GM21786 (cell line): ENCODE data around the gene SKP2.
"Not testable (repeated sequence)": the region's sequence is repeated elsewhere in the genome, so short reads cannot be mapped to it uniquely, and the experiment has no call there.

Source experiments
- ATAC-seq: cut with Tn5 transposase; IDR thresholded peaks from one replicate; pipeline ENCODE4 v1.9.1; 2021; ENCODE audit not compliant: unreplicated experiment

SKP2 gene

DNA sequence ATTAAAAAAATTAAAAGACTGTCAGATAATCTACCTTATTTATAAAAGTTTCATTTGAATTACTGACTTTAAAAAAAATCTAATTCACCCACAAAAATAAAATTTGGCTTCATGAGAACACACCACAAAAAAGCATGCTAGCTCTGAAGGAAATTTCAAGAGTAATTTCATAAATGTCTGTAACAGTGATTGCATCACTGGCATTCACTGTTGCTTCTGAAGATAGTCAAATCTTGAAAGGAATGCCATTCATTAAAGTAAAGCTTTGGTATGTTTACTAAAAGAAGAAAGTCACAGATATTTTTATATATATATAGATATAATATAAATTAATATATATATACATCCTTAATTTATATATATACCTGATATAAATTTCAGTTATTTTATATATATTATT, 46.4 kb downstream of the SKP2 start:
- no peak for ATAC-seq

- ATAC-seq = not testable (repeated sequence)
These were observed 46.9 kb downstream of the SKP2 start for GRCh38 chr5:36198783-36199182.

DNA sequence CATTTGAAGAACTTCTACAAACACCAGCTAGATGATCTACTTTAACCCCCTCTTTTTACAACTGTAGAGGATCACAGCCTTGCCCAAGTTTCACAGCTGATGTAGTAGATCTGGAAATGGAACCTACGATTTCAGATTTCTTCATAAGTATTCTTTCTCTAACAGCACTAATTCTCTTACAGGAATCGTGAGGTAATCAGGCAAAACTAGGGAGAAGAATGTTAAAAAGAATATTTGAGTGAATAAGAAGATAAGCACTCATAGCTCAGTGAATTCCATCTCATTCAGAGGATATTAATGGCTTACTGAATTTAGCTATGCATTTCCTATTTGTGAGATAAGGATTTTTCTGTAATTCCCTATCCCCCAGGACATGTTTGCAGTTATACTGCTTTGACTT, 47.7 kb downstream of the SKP2 start:
- no peak for ATAC-seq

DNA sequence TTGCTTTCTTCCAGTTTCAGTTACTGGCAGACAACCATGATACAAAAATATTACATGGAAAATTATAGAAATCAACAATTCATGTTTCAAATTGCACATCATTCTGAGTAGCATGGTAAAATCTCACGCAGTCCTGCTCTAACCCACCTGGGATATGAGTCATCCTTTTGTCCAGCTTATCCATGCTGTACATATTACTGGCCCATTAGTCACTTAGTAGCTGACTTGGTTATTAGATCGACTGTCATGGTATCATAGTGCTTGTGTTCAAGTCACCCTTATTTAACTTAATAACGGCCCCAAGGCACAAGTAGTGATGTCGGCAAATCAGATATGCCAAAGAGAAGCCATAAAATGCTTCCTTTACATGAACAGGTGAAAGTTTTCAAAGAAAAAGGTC, 48.6 kb downstream of the SKP2 start:
- no peak for ATAC-seq

DNA sequence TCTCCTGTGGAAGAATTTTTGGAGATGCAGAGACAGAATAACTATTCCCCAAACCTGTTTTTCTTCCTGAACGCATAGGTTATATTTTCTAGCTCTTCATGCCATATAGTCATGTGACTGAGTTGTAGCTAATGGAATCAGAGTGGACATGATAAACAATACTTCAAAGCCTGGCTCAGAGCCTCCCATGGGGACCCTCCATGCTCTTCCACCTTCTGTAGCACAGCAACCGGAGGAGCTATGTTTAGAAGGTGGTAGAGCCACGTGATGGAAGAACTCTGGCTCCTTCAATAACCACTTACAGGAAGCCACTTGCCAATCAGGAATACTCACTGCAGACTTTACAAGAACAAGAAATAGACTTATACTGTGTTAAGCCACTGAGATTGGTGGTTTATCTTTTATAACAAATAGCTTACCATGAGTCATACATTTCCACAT, 50.6 kb downstream of the SKP2 start:
- no peak for ATAC-seq

- ATAC-seq = no peak
These were observed 53.4 kb downstream of the SKP2 start for GRCh38 chr5:36205329-36205728.

DNA sequence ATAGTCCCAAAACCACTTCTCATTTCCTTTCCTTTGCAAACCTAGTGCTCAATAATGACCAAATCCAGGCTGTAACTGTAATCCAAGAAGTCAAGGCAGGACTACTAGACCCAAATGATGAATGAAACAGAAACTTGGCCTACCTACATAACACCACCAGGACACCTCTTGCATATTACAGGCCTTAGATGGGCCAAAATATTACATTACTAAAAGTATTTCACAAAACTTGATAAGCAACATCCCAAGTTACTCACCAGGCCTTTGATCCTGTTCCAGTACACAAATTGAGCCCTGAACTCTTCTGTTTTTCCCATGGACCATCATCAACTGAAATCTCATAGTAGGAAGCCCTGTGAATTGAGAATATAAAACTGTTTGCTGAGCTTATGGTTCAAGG, 55.0 kb downstream of the SKP2 start:
- ATAC-seq = no peak

DNA sequence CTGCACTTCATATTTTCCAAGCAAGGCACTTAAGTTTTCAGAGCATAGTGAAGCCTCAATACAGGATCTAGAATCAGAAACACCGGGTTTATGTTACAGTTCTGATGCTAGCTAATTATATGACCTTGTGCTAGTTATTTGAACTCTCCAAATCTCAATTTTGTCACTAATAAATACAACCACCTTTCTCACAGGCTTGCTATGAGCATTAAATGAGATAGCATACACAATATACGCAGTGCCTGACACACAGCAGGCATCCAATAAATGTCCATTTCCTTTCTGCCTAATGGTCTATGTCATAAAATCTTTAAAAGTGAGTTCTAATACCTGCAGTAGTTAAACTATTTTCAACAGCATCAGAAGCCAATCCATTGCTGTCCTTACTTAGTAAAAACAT, 56.9 kb downstream of the SKP2 start:
- ATAC-seq = no peak

DNA sequence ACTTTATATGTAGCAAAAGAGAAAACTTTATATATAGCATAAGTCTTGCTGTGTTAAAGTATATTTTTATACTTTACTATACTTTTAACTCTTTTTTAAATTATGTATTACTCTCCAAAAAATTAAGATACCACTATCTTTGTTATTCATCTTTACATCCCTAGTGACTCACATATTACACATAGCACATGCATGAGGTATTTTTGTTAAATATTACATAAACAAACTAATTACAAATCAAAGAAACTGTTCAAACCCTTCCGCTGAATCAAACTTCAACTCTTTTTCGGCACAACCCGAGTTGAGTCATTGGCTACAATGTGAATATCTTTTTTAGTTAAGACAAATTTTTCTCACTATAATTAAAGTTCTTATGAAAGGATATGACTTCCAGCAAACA, 57.8 kb downstream of the SKP2 start:
- no peak for ATAC-seq

DNA sequence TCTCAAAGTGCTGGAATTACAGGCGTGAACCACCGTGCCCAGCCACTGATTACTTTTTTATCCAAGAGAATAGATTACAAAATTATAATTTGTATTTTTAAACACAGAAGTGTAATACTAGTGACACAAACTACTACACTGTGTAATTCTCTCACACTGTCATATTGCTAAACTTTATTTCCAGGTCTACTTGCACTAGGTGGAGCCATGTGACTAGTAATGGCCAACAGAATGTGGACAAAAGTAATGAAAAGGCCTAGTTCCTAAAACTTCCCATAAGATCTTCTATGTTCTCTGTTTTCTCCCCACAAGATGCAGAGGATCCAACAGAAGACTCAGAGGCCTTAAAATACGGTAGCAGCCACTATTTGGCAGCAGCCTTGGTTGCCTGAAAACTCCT, 62.5 kb downstream of the SKP2 start:
- no peak for ATAC-seq

- no peak for ATAC-seq
These were observed 64.0 kb downstream of the SKP2 start for GRCh38 chr5:36215910-36216309.

DNA sequence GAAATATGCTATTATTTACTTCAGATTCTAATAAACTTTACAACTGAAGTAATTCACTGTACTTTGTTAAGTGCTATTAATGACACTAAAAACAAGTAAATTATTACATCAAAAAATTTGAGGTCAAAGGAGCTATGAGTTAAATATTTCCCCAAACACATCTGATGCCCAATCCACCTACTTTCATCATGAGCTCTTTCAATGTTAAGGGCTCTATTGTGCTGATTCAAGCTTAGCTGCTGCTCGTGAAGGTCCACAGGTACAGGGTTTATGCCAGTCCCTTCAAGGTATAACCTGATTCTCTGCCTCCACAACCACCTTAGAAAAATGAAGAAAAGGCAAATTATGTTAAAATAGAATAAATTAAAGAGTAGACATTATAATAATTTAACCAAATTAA, 65.7 kb downstream of the SKP2 start:
- ATAC-seq = no peak

DNA sequence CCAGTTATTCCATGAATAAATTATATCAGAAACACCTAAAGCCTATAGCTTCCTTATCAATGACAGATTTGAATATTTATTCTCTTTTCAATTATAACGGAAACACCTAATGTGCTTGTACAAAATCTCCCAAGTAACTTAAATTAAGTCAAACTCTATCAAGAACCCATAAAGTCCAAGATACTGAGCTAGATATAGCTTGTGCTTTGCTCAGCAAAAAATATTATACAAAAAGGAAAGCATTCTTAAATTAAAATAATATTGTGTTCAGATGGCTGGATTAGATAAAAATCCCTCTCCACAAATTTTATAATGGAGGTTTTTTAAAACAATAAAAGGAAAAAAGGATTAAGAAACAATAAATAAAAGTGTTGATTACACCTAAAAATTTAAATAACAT, 66.1 kb downstream of the SKP2 start:
- ATAC-seq = no peak

DNA sequence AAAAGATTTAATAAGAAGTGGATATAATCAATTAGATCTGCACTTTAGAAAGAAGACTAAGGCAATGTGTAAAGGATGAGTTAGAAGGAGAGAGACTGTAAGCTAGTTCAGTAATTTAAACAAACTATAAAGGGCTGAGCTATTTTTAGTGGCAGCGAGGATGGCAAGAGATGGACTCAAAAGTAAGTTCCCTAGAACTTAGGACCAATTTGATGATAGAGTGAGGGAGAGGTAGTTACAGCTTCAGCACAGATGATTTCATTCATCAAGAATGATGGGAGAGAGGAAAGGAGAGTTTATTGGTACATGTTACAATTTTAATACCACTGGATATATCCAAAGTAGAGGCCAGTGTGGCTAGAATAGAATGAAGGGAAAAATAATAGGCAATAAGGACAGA, 70.7 kb downstream of the SKP2 start:
- no peak for ATAC-seq

- ATAC-seq = no peak
These were observed 75.1 kb downstream of the SKP2 start for GRCh38 chr5:36227046-36227445.

- no peak for ATAC-seq
These were observed 76.6 kb downstream of the SKP2 start for GRCh38 chr5:36228505-36228904.

DNA sequence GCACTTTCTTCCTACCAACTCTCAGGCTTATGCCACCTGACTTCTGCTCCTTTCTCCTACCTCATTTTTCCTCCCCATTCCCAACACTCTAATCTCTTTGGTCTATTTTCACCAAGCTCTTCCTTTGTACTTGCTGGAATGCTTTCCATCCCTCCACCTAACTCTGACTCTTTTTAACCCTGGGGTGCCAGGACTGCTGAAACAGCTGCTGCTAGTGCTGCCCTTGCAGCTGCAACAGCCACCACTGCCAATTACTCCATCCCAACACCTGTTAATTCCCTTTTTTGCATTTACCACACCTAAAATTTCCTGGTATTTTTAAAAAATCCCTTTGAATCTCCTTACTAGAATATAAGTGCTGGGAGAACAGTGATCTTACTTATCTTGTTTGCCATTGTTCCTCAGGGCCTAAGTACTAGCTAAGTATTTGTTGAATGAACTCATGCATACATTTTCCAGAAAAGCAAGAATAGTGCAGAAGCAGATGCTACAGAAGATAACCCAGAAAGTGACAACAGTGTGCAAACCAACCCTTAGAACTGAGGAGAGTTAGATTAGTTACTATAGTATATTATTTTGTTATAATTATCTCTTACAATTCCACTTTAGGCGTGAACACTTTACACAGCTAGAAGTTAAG, 78.4 kb downstream of the SKP2 start:
- no peak for ATAC-seq

DNA sequence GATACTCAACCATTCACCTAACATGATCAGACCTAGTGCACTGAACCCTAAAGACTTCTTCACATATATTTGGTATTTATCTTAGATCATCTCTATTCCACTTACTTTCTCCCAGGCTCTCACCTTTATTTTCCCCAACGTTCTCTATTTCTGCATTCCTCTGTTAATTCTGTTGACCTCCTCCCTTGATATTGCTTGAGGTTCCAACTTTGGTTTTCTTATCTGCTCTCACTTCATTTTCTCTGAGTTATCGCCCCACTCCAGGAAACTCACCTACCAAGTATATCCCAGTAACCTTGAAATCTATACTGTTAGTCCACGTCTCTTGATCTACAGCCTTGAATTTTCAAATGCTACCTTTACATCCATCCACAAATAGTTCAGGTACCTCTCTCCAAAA, 80.6 kb downstream of the SKP2 start:
- ATAC-seq = no peak
